HEK293T (cell line): Measurements from ENCODE around the gene SCGB2A2.

Source experiments
- CTCF ChIA-PET: fragments of 350-600 bp; formaldehyde crosslinking; extraction: SDS; loops from one replicate; lab custom pipeline; 2021; ENCODE audit warnings: antibody characterized with exemption, inconsistent platforms; lab: Yijun Ruan, JAX
- POLR2A ChIA-PET: fragments of 350-600 bp; formaldehyde crosslinking; extraction: SDS; loops from one replicate; lab custom pipeline; 2020; ENCODE audit warnings: antibody characterized with exemption, inconsistent platforms; lab: Yijun Ruan, JAX
- DNase-seq: peaks from one replicate; pipeline ENCODE4 v3.0.0; 2012; ENCODE audit warnings: mixed read lengths; ENCODE audit errors: extremely low spot score
- ARNT ChIP-seq: fragments of 450-650 bp; IDR thresholded peaks from 2 replicates; pipeline ENCODE4 v1.6.1; 2017; ENCODE audit warnings: mild to moderate bottlenecking
- BHLHE40 ChIP-seq: fragments of 450-650 bp; IDR thresholded peaks from 2 replicates; pipeline ENCODE4 v1.6.1; 2016; ENCODE audit warnings: mild to moderate bottlenecking, moderate library complexity, borderline replicate concordance
- CTBP1 ChIP-seq: fragments of 450-650 bp; IDR thresholded peaks from 2 replicates; pipeline ENCODE4 v1.6.1; 2016; ENCODE audit warnings: borderline replicate concordance
- ELF4 ChIP-seq: fragments of 450-650 bp; IDR thresholded peaks from 2 replicates; pipeline ENCODE4 v1.6.1; 2017; ENCODE audit warnings: antibody characterized with exemption
- FOXA1 ChIP-seq: fragments of 450-650 bp; IDR thresholded peaks from 2 replicates; pipeline ENCODE4 v1.6.1; 2016; ENCODE audit warnings: mild to moderate bottlenecking
- FOXK2 ChIP-seq: fragments of 450-650 bp; IDR thresholded peaks from 2 replicates; pipeline ENCODE4 v1.6.1; 2016; ENCODE audit warnings: mild to moderate bottlenecking
- FOXM1 ChIP-seq: fragments of 450-650 bp; IDR thresholded peaks from 2 replicates; pipeline ENCODE4 v1.6.1; 2017; ENCODE audit warnings: mild to moderate bottlenecking, borderline replicate concordance
- HDGF ChIP-seq: fragments of 450-650 bp; IDR thresholded peaks from 2 replicates; pipeline ENCODE4 v1.6.1; 2017; ENCODE audit warnings: antibody characterized with exemption, borderline replicate concordance
- L3MBTL2 ChIP-seq: fragments of 450-650 bp; conservative IDR thresholded peaks from 2 replicates; pipeline ENCODE4 v1.6.1; 2016; ENCODE audit warnings: mild to moderate bottlenecking
- LEF1 ChIP-seq: fragments of 450-650 bp; IDR thresholded peaks from 2 replicates; pipeline ENCODE4 v1.6.1; 2017; ENCODE audit warnings: mild to moderate bottlenecking, borderline replicate concordance
- NFRKB ChIP-seq: fragments of 450-650 bp; IDR thresholded peaks from 2 replicates; pipeline ENCODE4 v1.6.1; 2016; ENCODE audit warnings: mild to moderate bottlenecking, moderate library complexity
- SP1 ChIP-seq: fragments of 450-650 bp; IDR thresholded peaks from 2 replicates; pipeline ENCODE4 v1.6.1; 2017
- SUZ12 ChIP-seq: fragments of 450-650 bp; IDR thresholded peaks from 2 replicates; pipeline ENCODE4 v1.6.1; 2016; ENCODE audit warnings: mild to moderate bottlenecking
- TARDBP ChIP-seq: fragments of 450-650 bp; IDR thresholded peaks from 2 replicates; pipeline ENCODE4 v1.6.1; 2016
- ZNF384 ChIP-seq: fragments of 450-650 bp; IDR thresholded peaks from 2 replicates; pipeline ENCODE4 v1.6.1; 2016
- TF ChIP-seq, protein P1 (sequence below): fragments of 450-650 bp; IDR thresholded peaks from 2 replicates; pipeline ENCODE4 v1.6.1; 2016

The SCGB2A2 gene

DNA sequence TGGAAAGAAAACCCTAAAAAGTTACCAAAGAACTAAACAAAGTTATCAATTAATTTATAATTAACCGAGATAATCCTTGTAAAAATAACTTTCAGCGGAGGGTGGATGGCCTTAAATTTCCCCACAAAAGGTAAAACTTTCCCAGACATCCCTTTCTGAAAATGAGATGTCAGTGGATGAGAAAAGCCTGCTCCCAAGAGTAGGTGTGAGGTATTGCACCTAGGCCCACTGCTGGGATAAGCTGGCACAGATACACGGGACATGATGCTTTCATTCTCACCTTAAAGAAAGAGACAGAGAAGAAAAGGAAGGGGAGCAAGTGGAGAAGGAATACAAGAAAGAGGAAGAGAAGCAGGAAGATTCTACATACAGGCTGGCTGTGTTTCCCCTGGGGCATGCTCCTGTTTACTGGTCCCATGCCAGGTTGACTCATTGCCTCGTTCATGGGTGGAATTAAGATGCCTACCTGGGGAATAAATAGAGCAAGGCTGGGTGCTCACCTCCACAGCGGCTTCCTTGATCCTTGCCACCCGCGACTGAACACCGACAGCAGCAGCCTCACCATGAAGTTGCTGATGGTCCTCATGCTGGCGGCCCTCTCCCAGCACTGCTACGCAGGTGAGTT is at the start of gene SCGB2A2:
SCGB2A2 (plus strand) TSS at position 505 of the 625 bp plus-strand sequence; CDS start at position 564, 59 bp downstream.
- peak; percentile 20 for DNase-seq
- CTCF ChIA-PET, result no interaction called here
- POLR2A ChIA-PET, result no interaction called here
- no peak for TF ChIP-seq FOXM1
- TF ChIP-seq FOXA1, result no peak
- TF ChIP-seq TARDBP, result no peak
- TF ChIP-seq, protein P1, sequence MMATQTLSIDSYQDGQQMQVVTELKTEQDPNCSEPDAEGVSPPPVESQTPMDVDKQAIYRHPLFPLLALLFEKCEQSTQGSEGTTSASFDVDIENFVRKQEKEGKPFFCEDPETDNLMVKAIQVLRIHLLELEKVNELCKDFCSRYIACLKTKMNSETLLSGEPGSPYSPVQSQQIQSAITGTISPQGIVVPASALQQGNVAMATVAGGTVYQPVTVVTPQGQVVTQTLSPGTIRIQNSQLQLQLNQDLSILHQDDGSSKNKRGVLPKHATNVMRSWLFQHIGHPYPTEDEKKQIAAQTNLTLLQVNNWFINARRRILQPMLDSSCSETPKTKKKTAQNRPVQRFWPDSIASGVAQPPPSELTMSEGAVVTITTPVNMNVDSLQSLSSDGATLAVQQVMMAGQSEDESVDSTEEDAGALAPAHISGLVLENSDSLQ, result no peak
- no peak for TF ChIP-seq ARNT
- TF ChIP-seq HDGF, result no peak
- no peak for TF ChIP-seq ZNF384
- TF ChIP-seq LEF1, result no peak
- TF ChIP-seq L3MBTL2, result no peak
- TF ChIP-seq ELF4, result no peak
- no peak for TF ChIP-seq SP1
- no peak for TF ChIP-seq CTBP1
- TF ChIP-seq NFRKB, result no peak
- no peak for TF ChIP-seq FOXK2
- no peak for TF ChIP-seq BHLHE40

DNA sequence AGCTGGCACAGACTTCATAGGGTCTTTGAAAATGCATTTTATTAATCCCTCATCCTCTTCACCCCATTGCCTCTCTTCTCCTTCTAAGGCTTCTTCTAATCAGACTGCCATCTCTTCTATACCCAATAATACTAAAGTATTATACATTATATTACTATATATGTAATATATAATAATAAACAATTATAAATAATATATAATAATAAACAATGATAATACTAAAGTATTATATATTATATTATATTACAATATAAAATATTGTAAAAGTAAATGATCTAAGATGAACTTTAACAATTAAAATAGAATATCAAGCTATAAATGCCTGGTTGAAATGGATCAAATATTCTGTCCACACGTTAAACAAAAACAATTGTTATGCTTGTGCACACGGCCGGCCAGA is 48.5 kb upstream of the SCGB2A2 start:
- CTCF ChIA-PET, result interaction anchor here (1.1 kb wide), 1 partner anchor 14 kb away, joined by 3 read pairs; no protein-coding TSS in a partner anchor
- TF ChIP-seq LEF1, result no peak

DNA sequence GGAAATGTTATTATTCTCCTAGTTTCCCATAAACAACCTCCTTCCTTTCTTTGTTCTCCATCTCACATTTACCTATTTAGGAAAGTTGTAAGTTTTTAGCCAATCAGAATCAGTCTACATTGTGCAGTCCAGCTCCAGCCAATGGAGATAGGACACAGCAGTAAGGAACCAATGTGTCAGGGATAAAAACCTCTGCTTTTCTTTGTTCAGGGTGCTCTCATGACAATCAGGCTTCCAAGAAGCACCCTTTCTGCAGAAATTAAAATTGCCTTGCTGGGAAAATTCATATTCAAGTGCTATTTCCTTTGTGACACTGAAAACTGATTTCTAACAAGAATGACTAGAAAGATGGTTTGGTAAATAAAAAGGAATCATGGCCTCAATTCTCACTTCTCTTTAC is 46.9 kb upstream of the SCGB2A2 start:
- POLR2A ChIA-PET, result no interaction called here
- no peak for TF ChIP-seq CTBP1
- TF ChIP-seq FOXK2, result no peak
- no peak for TF ChIP-seq BHLHE40
- TF ChIP-seq NFRKB, result no peak
- no peak for TF ChIP-seq ZNF384
- TF ChIP-seq LEF1, result no peak
- TF ChIP-seq TARDBP, result no peak
- TF ChIP-seq SP1, result no peak
- TF ChIP-seq ELF4, result no peak
- TF ChIP-seq FOXA1, result no peak
- DNase-seq, result no peak
- CTCF ChIA-PET, result no interaction called here

More for the DNA sequence above, 48.5 kb upstream of the SCGB2A2 start:
- POLR2A ChIA-PET, result no interaction called here
- no peak for DNase-seq

DNA sequence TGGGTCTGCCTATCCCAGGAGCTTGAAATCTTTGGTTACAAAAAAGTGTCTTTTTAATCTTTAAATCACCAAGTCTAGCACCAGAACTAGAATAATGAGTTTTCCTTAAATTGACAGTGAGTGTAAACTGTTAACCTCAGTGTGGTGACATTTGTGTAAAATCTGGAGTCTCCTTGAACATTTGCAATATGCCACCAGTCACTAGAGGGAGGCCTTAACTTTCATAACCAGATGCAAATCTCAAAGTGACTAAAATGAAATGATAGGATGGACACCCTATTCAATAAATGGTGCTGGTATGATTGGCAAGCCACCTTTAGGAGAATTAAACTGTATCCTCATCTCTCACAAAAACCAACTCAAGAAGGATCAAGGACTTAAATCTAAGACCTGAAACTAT is 36.2 kb upstream of the SCGB2A2 start:
- CTCF ChIA-PET, result no interaction called here
- TF ChIP-seq BHLHE40, result no peak
- TF ChIP-seq LEF1, result no peak
- no peak for TF ChIP-seq SP1
- TF ChIP-seq, protein P1, result no peak
- no peak for TF ChIP-seq HDGF
- TF ChIP-seq CTBP1, result no peak
- TF ChIP-seq SUZ12, result no peak
- TF ChIP-seq TARDBP, result no peak
- no peak for TF ChIP-seq FOXK2
- no peak for TF ChIP-seq ZNF384
- TF ChIP-seq FOXA1, result no peak
- TF ChIP-seq L3MBTL2, result no peak
- no peak for TF ChIP-seq FOXM1
- no peak for TF ChIP-seq ELF4
- TF ChIP-seq NFRKB, result no peak
- no peak for TF ChIP-seq ARNT
- DNase-seq, result no peak
- POLR2A ChIA-PET, result no interaction called here

DNA sequence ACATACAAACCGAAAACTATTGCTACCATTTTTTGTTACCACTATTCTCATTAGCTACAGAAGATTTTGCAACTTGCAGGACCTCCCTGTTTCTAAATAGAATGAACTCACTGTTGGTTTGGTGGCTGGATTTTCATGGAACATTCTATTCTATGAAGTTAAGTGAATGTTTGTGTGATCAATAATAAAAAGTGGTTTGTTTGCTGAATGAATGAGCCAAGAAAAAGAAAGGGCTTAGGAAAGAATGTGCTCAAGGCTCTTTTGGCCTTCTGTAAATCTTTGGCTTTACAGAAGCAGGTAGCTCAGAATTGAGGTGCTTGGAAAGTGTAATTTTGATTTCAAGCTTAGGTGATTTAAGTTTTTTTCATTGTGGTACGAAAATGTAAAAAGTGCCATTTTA is 33.8 kb upstream of the SCGB2A2 start:
- ChIA-PET POLR2A (no interaction called here), CTCF (no interaction called here)
- no peak for DNase-seq
- TF ChIP-seq FOXK2 (no peak), ELF4 (no peak), SUZ12 (no peak), CTBP1 (no peak)

DNA sequence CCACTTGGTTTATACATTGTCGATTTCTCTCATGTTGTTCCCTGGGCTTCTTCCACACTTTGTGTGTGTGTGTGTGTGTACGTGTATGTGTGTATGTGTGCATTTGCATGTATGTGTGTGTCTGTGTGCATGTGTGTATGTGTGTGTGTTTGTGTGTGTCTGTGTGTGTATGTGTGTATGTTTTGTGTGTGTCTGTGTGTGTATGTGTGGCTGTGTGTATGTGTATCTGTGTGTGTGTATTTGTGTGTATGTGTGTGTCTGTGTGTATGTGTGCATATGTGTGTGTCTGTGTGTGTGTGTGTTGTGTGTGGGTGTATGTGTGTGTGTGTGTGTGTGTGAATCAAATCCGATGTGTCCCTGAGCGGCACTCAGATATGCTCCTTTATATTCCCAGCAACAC is 32.5 kb upstream of the SCGB2A2 start:
- ChIA-PET CTCF (no interaction called here), POLR2A (no interaction called here)
- no peak for DNase-seq
- TF ChIP-seq ARNT (no peak), CTBP1 (no peak), NFRKB (no peak), FOXK2 (no peak), SUZ12 (no peak), LEF1 (no peak), SP1 (no peak), FOXA1 (no peak), BHLHE40 (no peak), HDGF (no peak), FOXM1 (no peak), ELF4 (no peak), ZNF384 (no peak), TARDBP (no peak)
- TF ChIP-seq, protein P1, result no peak
